Measurements from ENCODE around the gene CCND2.

CCND2 gene

DNA sequence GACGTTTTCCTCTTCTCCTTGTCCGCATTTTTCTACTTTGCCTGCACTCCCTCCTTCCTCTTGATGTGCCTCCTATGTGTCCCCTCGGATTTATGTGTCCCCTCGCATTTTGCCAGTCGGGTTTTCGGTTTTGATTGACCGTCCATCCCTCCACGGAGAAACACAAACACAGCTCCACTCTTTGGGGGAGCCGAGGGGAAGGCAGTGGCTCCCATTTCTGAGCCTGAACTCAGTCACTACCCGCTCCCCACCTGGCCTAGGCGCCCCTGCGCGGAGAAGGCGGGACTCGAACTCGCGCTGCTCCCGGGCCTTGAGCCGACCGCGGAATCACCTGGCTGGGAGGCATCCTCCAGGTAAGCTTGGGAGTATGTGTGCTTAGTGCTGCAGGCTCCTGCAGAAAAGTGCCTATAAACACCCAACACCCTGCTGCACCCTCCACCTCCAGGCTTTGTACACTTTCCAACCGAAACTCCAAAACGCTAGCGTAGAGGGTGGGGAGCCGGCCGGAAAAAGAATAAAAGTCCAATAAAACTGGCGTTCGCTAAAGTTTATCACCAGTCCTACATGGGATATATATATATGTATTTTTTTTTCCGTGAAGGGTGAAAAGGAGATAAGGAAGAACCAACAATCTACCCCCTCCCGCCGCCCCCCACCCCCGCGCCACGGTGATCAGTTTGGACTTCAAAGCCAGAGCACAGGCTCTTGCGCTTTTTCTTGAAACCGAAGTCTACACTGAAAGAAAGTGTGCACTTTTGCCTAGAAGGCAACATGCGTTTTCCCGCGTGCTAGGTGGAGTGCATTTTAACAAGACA, 3.3 kb upstream of the CCND2 start:
- no peaks in the 10 kb centered on the region; the same call in 1 of the 2 replicates for H3K27me3 ChIP-seq (ENCODE audit: control insufficient read depth, insufficient read depth, low read length)
- no CpG with 5 or more reads among the region's 39 CpGs for WGBS (ENCODE audit: insufficient coverage, insufficient read length)

DNA sequence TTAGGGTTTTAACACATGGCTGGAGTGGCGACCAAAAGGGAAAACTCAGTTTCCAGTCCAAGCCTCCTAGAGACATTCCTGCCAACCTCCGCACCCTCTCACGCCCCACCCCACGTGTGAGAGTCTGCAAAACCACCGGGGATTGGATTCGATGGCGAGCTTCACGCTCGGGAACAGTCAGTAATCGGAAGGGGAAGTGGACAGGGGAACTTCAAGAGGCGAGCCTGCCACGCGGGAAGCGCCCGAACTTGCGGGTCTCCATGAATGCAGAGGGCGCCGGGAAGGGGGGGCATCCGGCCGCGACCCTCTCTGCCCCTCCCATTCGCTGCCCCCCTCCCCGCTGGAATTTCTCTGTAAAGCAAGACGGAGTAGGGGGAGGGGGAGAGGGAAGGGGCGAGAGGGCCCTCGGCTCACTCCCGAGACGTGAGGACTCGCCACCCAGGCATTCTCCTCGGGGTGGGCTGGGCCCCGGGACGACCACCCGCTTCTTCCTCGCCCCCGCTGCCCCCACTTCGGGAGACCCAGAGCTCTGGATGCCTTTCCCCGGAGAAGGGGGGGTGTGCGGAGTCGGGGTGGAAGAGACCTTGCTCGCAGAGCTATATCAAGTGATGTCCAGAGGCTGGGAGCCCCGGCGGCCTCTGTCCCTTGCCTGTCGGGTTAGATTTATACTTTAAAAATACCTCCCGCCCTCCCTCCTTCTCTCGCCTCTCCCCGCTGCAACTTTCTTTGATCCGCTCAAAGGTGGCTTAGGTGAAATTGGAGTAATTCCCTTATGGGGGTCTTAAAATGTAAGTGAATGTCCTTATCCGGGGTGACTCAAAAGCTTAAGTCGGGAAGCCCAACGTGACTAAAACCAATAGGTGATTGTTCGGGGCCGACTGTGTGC, 2.5 kb upstream of the CCND2 start:
- peaks cover 1% of the 10 kb centered on the region; the same call in 1 of the 2 replicates for H3K4me1 ChIP-seq (ENCODE audit: control insufficient read depth, insufficient read depth, low read length)
- H3K27me3 ChIP-seq (ENCODE audit: control insufficient read depth, insufficient read depth, low read length): no peaks in the 10 kb centered on the region; the same call in 1 of the 2 replicates
- H3K4me3 ChIP-seq (ENCODE audit: low read length): peak overlapping the region; percentile 32; the same call in 1 of the 2 replicates
- H3K36me3 ChIP-seq (ENCODE audit: control insufficient read depth, insufficient read depth, low read length): peaks cover 1% of the 10 kb centered on the region; the same call in 1 of the 2 replicates
- no peaks in the 10 kb centered on the region for H3K9me3 ChIP-seq (ENCODE audit: control insufficient read depth, insufficient read depth, low read length)
- no peak overlapping the region for H3K27ac ChIP-seq (ENCODE audit: low read length)
- no peak for DNase-seq (ENCODE audit: low read depth, low spot score)
- no CpG with 5 or more reads among the region's 52 CpGs for WGBS (ENCODE audit: insufficient coverage, insufficient read length)

More for the DNA sequence above, 3.3 kb upstream of the CCND2 start:
- DNase-seq (ENCODE audit: low read depth, low spot score): no peak
- Histone ChIP-seq H3K27ac (ENCODE audit: low read length) (no peak overlapping the region), H3K9me3 (ENCODE audit: control insufficient read depth, insufficient read depth, low read length) (no peaks in the 10 kb centered on the region), H3K36me3 (ENCODE audit: control insufficient read depth, insufficient read depth, low read length) (no peaks in the 10 kb centered on the region), H3K4me1 (ENCODE audit: control insufficient read depth, insufficient read depth, low read length) (no peaks in the 10 kb centered on the region; the same call in 1 of the 2 replicates), H3K4me3 (ENCODE audit: low read length) (peak overlapping the region; percentile 40; the same call in 1 of the 2 replicates)

DNA sequence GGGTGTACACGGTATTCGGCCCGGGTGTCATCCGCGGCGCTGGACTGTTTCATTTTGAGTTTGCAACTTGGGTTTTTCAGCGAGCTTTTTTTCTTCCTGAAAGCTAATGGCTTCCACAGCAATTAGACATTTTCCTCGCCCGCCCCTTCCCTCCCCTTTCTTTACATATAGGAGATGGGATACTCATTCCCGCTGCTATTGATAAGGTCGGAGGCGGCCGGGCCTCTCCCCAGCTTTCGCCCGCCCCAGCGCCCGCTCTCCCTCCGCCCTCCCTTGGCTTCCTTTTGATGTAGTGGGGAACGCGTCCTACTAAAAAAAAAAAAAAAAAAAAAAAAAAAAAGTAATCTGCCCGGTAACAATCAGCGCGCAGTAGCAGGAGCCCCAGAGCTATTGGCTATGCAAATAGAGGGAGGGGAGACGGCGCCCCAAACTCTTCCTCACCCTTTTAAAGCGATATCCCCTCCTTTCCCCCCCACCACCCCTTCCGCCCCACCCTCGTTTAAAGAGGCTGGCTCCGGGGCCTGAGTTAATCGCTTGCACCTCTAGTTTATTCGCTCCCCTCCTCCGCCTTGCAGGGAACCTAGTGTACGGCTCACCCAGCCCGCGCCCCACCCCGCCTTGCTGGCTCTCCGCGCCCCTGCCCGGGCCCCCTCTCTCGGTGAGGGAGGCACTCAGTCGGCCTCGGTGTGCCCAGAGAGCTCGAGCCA, 1.7 kb upstream of the CCND2 start:
- Histone ChIP-seq H3K36me3 (ENCODE audit: control insufficient read depth, insufficient read depth, low read length) (peaks cover 4% of the 10 kb centered on the region; the same call in 1 of the 2 replicates), H3K4me3 (ENCODE audit: low read length) (peak overlapping the region; percentile 32; the same call in 1 of the 2 replicates), H3K4me1 (ENCODE audit: control insufficient read depth, insufficient read depth, low read length) (peaks cover 4% of the 10 kb centered on the region; the same call in 1 of the 2 replicates), H3K27me3 (ENCODE audit: control insufficient read depth, insufficient read depth, low read length) (no peaks in the 10 kb centered on the region; the same call in 1 of the 2 replicates), H3K27ac (ENCODE audit: low read length) (no peak overlapping the region), H3K9me3 (ENCODE audit: control insufficient read depth, insufficient read depth, low read length) (no peaks in the 10 kb centered on the region)
- WGBS (ENCODE audit: insufficient coverage, insufficient read length): no CpG with 5 or more reads among the region's 43 CpGs
- DNase-seq (ENCODE audit: low read depth, low spot score): no peak

DNA sequence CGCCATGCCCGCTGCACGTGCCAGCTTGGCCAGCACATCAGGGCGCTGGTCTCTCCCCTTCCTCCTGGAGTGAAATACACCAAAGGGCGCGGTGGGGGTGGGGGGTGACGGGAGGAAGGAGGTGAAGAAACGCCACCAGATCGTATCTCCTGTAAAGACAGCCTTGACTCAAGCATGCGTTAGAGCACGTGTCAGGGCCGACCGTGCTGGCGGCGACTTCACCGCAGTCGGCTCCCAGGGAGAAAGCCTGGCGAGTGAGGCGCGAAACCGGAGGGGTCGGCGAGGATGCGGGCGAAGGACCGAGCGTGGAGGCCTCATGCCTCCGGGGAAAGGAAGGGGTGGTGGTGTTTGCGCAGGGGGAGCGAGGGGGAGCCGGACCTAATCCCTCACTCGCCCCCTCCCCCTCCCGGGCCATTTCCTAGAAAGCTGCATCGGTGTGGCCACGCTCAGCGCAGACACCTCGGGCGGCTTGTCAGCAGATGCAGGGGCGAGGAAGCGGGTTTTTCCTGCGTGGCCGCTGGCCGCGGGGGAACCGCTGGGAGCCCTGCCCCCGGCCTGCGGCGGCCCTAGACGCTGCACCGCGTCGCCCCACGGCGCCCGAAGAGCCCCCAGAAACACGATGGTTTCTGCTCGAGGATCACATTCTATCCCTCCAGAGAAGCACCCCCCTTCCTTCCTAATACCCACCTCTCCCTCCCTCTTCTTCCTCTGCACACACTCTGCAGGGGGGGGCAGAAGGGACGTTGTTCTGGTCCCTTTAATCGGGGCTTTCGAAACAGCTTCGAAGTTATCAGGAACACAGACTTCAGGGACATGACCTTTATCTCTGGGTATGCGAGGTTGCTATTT, 914 bp upstream of the CCND2 start:
- Histone ChIP-seq H3K27me3 (ENCODE audit: control insufficient read depth, insufficient read depth, low read length) (no peaks in the 10 kb centered on the region; the same call in 1 of the 2 replicates), H3K27ac (ENCODE audit: low read length) (no peak overlapping the region), H3K9me3 (ENCODE audit: control insufficient read depth, insufficient read depth, low read length) (no peaks in the 10 kb centered on the region), H3K36me3 (ENCODE audit: control insufficient read depth, insufficient read depth, low read length) (peaks cover 4% of the 10 kb centered on the region; the same call in 1 of the 2 replicates), H3K4me3 (ENCODE audit: low read length) (peak overlapping the region; percentile 5; the same call in 1 of the 2 replicates), H3K4me1 (ENCODE audit: control insufficient read depth, insufficient read depth, low read length) (peaks cover 5% of the 10 kb centered on the region; the same call in 1 of the 2 replicates)
- no CpG with 5 or more reads among the region's 62 CpGs for WGBS (ENCODE audit: insufficient coverage, insufficient read length)
- DNase-seq (ENCODE audit: low read depth, low spot score): no peak

DNA sequence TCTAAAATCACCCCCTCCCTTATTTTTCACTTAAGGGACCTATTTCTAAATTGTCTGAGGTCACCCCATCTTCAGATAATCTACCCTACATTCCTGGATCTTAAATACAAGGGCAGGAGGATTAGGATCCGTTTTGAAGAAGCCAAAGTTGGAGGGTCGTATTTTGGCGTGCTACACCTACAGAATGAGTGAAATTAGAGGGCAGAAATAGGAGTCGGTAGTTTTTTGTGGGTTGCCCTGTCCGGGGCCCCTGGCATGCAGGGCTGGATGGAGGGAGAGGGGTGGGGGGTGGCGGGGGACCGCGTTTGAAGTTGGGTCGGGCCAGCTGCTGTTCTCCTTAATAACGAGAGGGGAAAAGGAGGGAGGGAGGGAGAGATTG, 300 bp upstream of the CCND2 start:
- Histone ChIP-seq H3K36me3 (ENCODE audit: control insufficient read depth, insufficient read depth, low read length) (peaks cover 9% of the 10 kb centered on the region; the same call in 1 of the 2 replicates), H3K27me3 (ENCODE audit: control insufficient read depth, insufficient read depth, low read length) (no peaks in the 10 kb centered on the region; the same call in 1 of the 2 replicates), H3K27ac (ENCODE audit: low read length) (no peak overlapping the region), H3K4me1 (ENCODE audit: control insufficient read depth, insufficient read depth, low read length) (peaks cover 5% of the 10 kb centered on the region; the same call in 1 of the 2 replicates), H3K4me3 (ENCODE audit: low read length) (peak overlapping the region; percentile 91; the same call in 1 of the 2 replicates), H3K9me3 (ENCODE audit: control insufficient read depth, insufficient read depth, low read length) (no peaks in the 10 kb centered on the region)
- no peak for DNase-seq (ENCODE audit: low read depth, low spot score)
- no CpG with 5 or more reads among the region's 10 CpGs for WGBS (ENCODE audit: insufficient coverage, insufficient read length)

DNA sequence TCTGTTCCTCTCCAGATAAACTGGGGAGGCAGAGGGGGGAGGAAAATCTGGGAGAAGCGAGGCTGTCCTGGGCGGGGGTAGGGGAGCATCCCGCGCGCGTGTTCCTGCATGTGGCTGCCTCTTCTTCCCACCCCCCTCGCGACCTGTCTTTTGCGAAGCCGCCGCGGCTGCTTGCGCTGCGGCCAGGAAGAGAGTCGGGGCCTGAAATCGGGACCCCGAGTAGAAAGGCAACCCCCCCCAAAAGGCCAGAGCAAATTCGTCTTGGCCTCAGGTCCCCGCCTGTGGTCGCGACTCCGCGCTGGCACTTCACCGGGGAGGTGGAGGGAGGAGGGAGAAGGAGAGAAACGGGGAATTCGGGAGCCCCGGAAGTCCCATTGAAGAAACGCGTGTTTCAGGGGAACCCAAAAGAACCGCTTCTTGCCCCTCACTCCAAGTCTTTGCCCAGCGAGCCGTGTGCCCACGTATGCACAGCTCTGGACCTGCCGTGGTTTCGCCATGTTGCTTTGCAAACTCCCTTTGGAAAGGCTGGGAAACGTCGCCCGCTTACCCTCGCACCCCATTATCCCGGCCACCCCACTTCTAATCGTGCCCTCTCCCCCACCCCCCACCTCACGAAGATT, 944 bp downstream of the CCND2 start:
- peaks cover 5% of the 10 kb centered on the region; the same call in 1 of the 2 replicates for H3K4me1 ChIP-seq (ENCODE audit: control insufficient read depth, insufficient read depth, low read length)
- no peaks in the 10 kb centered on the region; the same call in 1 of the 2 replicates for H3K27me3 ChIP-seq (ENCODE audit: control insufficient read depth, insufficient read depth, low read length)
- H3K36me3 ChIP-seq (ENCODE audit: control insufficient read depth, insufficient read depth, low read length): peaks cover 17% of the 10 kb centered on the region; the same call in 1 of the 2 replicates
- peak overlapping the region; percentile 91 for H3K4me3 ChIP-seq (ENCODE audit: low read length)
- no CpG with 5 or more reads among the region's 42 CpGs for WGBS (ENCODE audit: insufficient coverage, insufficient read length)
- no peaks in the 10 kb centered on the region for H3K9me3 ChIP-seq (ENCODE audit: control insufficient read depth, insufficient read depth, low read length)
- H3K27ac ChIP-seq (ENCODE audit: low read length): no peak overlapping the region
- no peak for DNase-seq (ENCODE audit: low read depth, low spot score)

DNA sequence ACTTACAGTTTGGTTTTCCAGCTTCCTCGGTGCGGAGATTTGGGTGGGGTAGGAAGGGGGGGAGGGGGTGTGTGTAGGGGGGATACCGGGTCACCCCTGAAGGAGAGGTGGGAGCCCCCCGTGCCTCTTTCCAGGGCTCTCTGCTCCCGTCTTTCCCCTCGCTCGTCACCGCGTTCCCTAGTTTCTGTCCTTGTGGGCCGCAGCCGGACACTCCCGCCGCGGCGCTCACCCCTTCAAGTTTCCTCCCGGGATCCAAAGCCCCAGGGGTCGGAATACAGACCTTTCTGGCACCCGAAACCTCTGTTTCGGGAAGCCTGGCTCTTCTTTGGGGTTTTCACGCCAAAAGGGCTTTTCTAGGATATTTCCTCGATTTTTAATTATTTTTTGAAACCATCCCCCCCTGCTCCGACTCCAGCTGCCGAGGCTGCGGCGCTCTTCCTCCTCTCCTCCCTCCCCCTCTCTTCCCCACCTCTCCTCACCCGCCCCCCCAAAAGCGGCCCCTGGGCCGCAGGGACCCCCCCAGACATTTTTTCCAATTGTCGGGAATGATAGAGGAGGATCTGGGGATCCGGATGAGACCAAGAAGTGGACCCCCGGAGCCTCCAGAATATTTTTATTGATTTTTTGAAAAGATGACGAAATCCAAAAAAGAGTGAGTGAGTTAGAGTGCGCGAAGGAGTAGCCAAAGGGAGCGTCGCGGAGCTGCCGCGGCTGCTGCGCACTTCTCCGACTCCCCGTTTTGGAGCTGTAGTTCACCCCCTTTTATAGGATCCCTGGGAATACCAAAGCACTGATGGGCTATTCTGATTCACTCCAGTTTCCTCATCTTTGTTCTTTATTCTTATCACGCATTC, 1.7 kb downstream of the CCND2 start:
- peaks cover 22% of the 10 kb centered on the region; the same call in 1 of the 2 replicates for H3K36me3 ChIP-seq (ENCODE audit: control insufficient read depth, insufficient read depth, low read length)
- H3K4me1 ChIP-seq (ENCODE audit: control insufficient read depth, insufficient read depth, low read length): peaks cover 5% of the 10 kb centered on the region; the same call in 1 of the 2 replicates
- H3K4me3 ChIP-seq (ENCODE audit: low read length): peak overlapping the region; percentile 91
- DNase-seq (ENCODE audit: low read depth, low spot score): no peak
- 100% methylated on average over 1 of the region's 43 CpGs for WGBS (ENCODE audit: insufficient coverage, insufficient read length)
- no peaks in the 10 kb centered on the region for H3K9me3 ChIP-seq (ENCODE audit: control insufficient read depth, insufficient read depth, low read length)
- no peak overlapping the region for H3K27ac ChIP-seq (ENCODE audit: low read length)
- H3K27me3 ChIP-seq (ENCODE audit: control insufficient read depth, insufficient read depth, low read length): no peaks in the 10 kb centered on the region; the same call in 1 of the 2 replicates

DNA sequence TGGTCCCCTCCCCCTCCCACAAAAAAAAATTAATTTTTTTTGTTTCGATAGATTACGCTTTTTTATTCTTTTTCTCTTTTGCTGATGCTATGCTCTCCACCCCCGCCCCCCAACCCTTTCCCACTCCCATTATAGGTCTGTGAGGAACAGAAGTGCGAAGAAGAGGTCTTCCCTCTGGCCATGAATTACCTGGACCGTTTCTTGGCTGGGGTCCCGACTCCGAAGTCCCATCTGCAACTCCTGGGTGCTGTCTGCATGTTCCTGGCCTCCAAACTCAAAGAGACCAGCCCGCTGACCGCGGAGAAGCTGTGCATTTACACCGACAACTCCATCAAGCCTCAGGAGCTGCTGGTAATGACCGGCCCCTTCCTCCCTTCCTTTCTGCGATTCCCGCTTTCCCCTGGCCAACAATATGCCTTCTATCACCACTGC, 2.3 kb downstream of the CCND2 start:
- Histone ChIP-seq H3K4me1 (ENCODE audit: control insufficient read depth, insufficient read depth, low read length) (peaks cover 5% of the 10 kb centered on the region; the same call in 1 of the 2 replicates), H3K9me3 (ENCODE audit: control insufficient read depth, insufficient read depth, low read length) (no peaks in the 10 kb centered on the region), H3K27ac (ENCODE audit: low read length) (no peak overlapping the region), H3K36me3 (ENCODE audit: control insufficient read depth, insufficient read depth, low read length) (peaks cover 26% of the 10 kb centered on the region; the same call in 1 of the 2 replicates), H3K4me3 (ENCODE audit: low read length) (peak overlapping the region; percentile 91; the same call in 1 of the 2 replicates), H3K27me3 (ENCODE audit: control insufficient read depth, insufficient read depth, low read length) (no peaks in the 10 kb centered on the region; the same call in 1 of the 2 replicates)
- 100% methylated on average over 2 of the region's 14 CpGs for whole genome bisulfite sequencing (ENCODE audit: insufficient coverage, insufficient read length)
- no peak for DNase-seq (ENCODE audit: low read depth, low spot score)

Data from iPS DF 6.9 (cell line).